BLaER1 treated with 17β-estradiol and CSF1 and Interleukin-3, amounts not matched to agents 10 nM and 100 nM (cell line): ENCODE data around the gene HS6ST1.
A peak's percentile ranks its signal among the peaks of the same experiment; 100 is the strongest.

Experiments
- H3K27ac ChIP-seq, 11 experiments: shearing (Covaris generic); formaldehyde crosslinking; 2 replicates each; pipeline ENCODE4 v1.8.1; 2022
- H3K27me3 ChIP-seq, 11 experiments: shearing (Covaris generic); formaldehyde crosslinking; 2 replicates each; pipeline ENCODE4 v1.8.1; 2022
- H3K36me3 ChIP-seq, 11 experiments: shearing (Covaris generic); formaldehyde crosslinking; 2 replicates each; pipeline ENCODE4 v1.8.1; 2022
- H3K4me1 ChIP-seq, 10 experiments: shearing (Covaris generic); formaldehyde crosslinking; 2 replicates each; pipeline ENCODE4 v1.8.1; 2022
- H3K4me2 ChIP-seq, 11 experiments: shearing (Covaris generic); formaldehyde crosslinking; 2 replicates each; pipeline ENCODE4 v1.8.1; 2022
- H3K4me3 ChIP-seq, 10 experiments: shearing (Covaris generic); formaldehyde crosslinking; 2 replicates each; pipeline ENCODE4 v1.8.1; 2022
- H3K9ac ChIP-seq, 11 experiments: shearing (Covaris generic); formaldehyde crosslinking; 2 replicates each; pipeline ENCODE4 v1.8.1; 2022
- H3K9me3 ChIP-seq, 11 experiments: shearing (Covaris generic); formaldehyde crosslinking; replicated peaks in 1 of 11; 2 replicates each; pipeline ENCODE4 v1.8.1; 2022
- H4K20me1 ChIP-seq, 11 experiments: shearing (Covaris generic); formaldehyde crosslinking; 2 replicates each; pipeline ENCODE4 v1.8.1; 2022
- Cebpa-rat ChIP-seq, 11 experiments: shearing (Covaris generic); IDR thresholded peaks; 2 replicates each; pipeline ENCODE4 v1.8.1; 2022

Gene HS6ST1

GRCh38 chr2:128301501-128301966, 17.1 kb downstream of the HS6ST1 start:
- Histone ChIP-seq H3K9me3 (peaks cover 0 to 17% (median 0%) of the 10 kb centered on the region in 11 experiments; a peak in 6 of 22 replicates), H3K27me3 (no peaks in the 10 kb centered on the region), H3K27ac (peak overlapping the region in 2 of 11 experiments; percentile 3 to 35; a peak in 1 of 22 replicates), H3K4me2 (peak overlapping the region in 9 of 11 experiments; percentile 31 to 88 (median 83); a peak in 17 of 22 replicates), H3K4me3 (no peak overlapping the region), H4K20me1 (peaks cover 67 to 100% (median 79%) of the 10 kb centered on the region in 11 experiments), H3K4me1 (peaks cover 30 to 72% (median 64%) of the 10 kb centered on the region in 10 experiments), H3K36me3 (peaks cover 0 to 28% (median 4%) of the 10 kb centered on the region in 11 experiments; a peak in 8 of 22 replicates), H3K9ac (peak overlapping the region in 4 of 11 experiments; percentile 36 to 50 (median 40); a peak in 4 of 22 replicates)
- no peak for TF ChIP-seq Cebpa-rat (IDR thresholded peaks at IDR 0.05)

GRCh38 chr2:128301021-128301420, 17.6 kb downstream of the HS6ST1 start:
- TF ChIP-seq Cebpa-rat (IDR thresholded peaks at IDR 0.05), result no peak
- H3K4me1 ChIP-seq, result peaks cover 25 to 68% (median 59%) of the 10 kb centered on the region in 10 experiments
- peak overlapping the region in 4 of 11 experiments; percentile 8 to 50 (median 40); a peak in 4 of 22 replicates for H3K9ac ChIP-seq
- peaks cover 0 to 28% (median 4%) of the 10 kb centered on the region in 11 experiments; a peak in 8 of 22 replicates for H3K36me3 ChIP-seq
- peak overlapping the region in 3 of 11 experiments; percentile 3 to 35 (median 16); a peak in 2 of 22 replicates for H3K27ac ChIP-seq
- peak overlapping the region in 9 of 11 experiments; percentile 31 to 88 (median 83); a peak in 16 of 22 replicates for H3K4me2 ChIP-seq
- H3K27me3 ChIP-seq, result no peaks in the 10 kb centered on the region
- H3K9me3 ChIP-seq, result peaks cover 0 to 17% (median 0%) of the 10 kb centered on the region in 11 experiments; a peak in 6 of 22 replicates
- peaks cover 61 to 100% (median 77%) of the 10 kb centered on the region in 11 experiments for H4K20me1 ChIP-seq
- no peak overlapping the region for H3K4me3 ChIP-seq

- Histone ChIP-seq H3K36me3 (peaks cover 0 to 28% (median 4%) of the 10 kb centered on the region in 11 experiments; a peak in 8 of 22 replicates), H3K4me2 (peak overlapping the region in 9 of 11 experiments; percentile 31 to 88 (median 83); a peak in 15 of 22 replicates), H4K20me1 (peaks cover 55 to 99% (median 77%) of the 10 kb centered on the region in 11 experiments), H3K27me3 (no peaks in the 10 kb centered on the region), H3K4me3 (no peak overlapping the region), H3K4me1 (peaks cover 19 to 68% (median 55%) of the 10 kb centered on the region in 10 experiments), H3K27ac (peak overlapping the region in 2 of 11 experiments; percentile 16 to 35; a peak in 2 of 22 replicates), H3K9me3 (peaks cover 0 to 17% (median 0%) of the 10 kb centered on the region in 11 experiments; a peak in 6 of 22 replicates), H3K9ac (peak overlapping the region in 4 of 11 experiments; percentile 8 to 50 (median 40); a peak in 3 of 22 replicates)
- TF ChIP-seq Cebpa-rat (IDR thresholded peaks at IDR 0.05), result no peak
Measured at GRCh38 chr2:128300151-128301020, 18.3 kb downstream of the HS6ST1 start.

- no peak for TF ChIP-seq Cebpa-rat (IDR thresholded peaks at IDR 0.05)
- Histone ChIP-seq H3K36me3 (peaks cover 0 to 28% (median 4%) of the 10 kb centered on the region in 11 experiments; a peak in 8 of 22 replicates), H3K27ac (no peak overlapping the region)
Measured at GRCh38 chr2:128299628-128300027, 19.0 kb downstream of the HS6ST1 start.

DNA sequence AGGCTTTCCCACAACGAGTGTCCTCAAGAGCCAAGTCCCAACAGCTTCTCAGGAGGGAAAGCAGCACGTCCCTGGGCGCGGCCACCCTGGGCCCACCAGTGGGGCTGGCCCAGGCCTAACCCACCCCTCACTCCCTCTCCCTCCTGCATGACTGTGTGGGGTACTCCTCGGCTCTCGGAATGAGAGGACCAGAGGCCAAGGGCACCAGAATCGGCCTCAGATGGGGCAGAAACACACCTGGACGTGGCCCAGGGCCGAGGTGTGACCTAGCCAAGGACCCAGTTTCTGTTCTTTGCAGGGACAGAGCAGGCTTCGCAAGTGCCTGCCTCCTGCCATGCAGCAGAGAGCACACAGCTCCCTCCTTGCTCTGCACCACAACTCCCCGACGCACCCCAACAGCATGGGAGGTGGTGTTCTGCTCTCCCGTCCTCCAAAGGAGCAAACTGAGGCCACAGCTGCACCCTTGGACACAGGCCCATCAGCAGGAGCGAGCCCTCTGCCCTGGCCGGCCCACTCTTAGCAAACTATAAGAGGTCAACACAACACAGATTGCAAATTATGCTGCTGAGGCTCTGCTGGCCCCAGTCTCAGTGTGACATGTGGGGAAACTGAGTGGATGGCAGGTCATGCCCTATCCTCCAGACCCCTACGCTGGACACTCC, 19.7 kb downstream of the HS6ST1 start:
- peaks cover 0 to 17% (median 0%) of the 10 kb centered on the region in 11 experiments; a peak in 6 of 22 replicates for H3K9me3 ChIP-seq
- TF ChIP-seq Cebpa-rat (IDR thresholded peaks at IDR 0.05), result no peak
- no peak overlapping the region for H3K9ac ChIP-seq
- no peaks in the 10 kb centered on the region for H3K27me3 ChIP-seq
- H3K27ac ChIP-seq, result no peak overlapping the region
- H3K4me1 ChIP-seq, result peaks cover 21 to 68% (median 55%) of the 10 kb centered on the region in 10 experiments
- H3K4me2 ChIP-seq, result no peak overlapping the region
- H4K20me1 ChIP-seq, result peaks cover 53 to 99% (median 76%) of the 10 kb centered on the region in 11 experiments
- no peak overlapping the region for H3K4me3 ChIP-seq
- H3K36me3 ChIP-seq, result peaks cover 0 to 28% (median 4%) of the 10 kb centered on the region in 11 experiments; a peak in 8 of 22 replicates

More at GRCh38 chr2:128299628-128300027, 19.0 kb downstream of the HS6ST1 start:
- Histone ChIP-seq H3K4me3 (no peak overlapping the region), H4K20me1 (peaks cover 53 to 99% (median 76%) of the 10 kb centered on the region in 11 experiments), H3K4me2 (peak overlapping the region in 2 of 11 experiments; percentile 84 to 88; a peak in 1 of 22 replicates), H3K4me1 (peaks cover 20 to 68% (median 55%) of the 10 kb centered on the region in 10 experiments), H3K9me3 (peaks cover 0 to 17% (median 0%) of the 10 kb centered on the region in 11 experiments; a peak in 6 of 22 replicates), H3K27me3 (no peaks in the 10 kb centered on the region), H3K9ac (no peak overlapping the region)

- Histone ChIP-seq H3K36me3 (peaks cover 0 to 28% (median 4%) of the 10 kb centered on the region in 11 experiments; a peak in 8 of 22 replicates), H3K27ac (no peak overlapping the region), H3K27me3 (no peaks in the 10 kb centered on the region), H4K20me1 (peaks cover 54 to 99% (median 76%) of the 10 kb centered on the region in 11 experiments), H3K4me1 (peaks cover 20 to 68% (median 55%) of the 10 kb centered on the region in 10 experiments), H3K4me2 (no peak overlapping the region), H3K9me3 (peaks cover 0 to 17% (median 0%) of the 10 kb centered on the region in 11 experiments; a peak in 6 of 22 replicates), H3K9ac (no peak overlapping the region), H3K4me3 (no peak overlapping the region)
- TF ChIP-seq Cebpa-rat (IDR thresholded peaks at IDR 0.05), result no peak
Measured at GRCh38 chr2:128298286-128298685, 20.4 kb downstream of the HS6ST1 start.

GRCh38 chr2:128293870-128294455, 24.7 kb downstream of the HS6ST1 start:
- H3K36me3 ChIP-seq, result peaks cover 0 to 17% (median 3%) of the 10 kb centered on the region in 11 experiments; a peak in 8 of 22 replicates
- H3K4me2 ChIP-seq, result peak overlapping the region in 8 of 11 experiments; percentile 37 to 90 (median 81); a peak in 10 of 22 replicates
- peaks cover 0 to 16% (median 0%) of the 10 kb centered on the region in 11 experiments; a peak in 6 of 22 replicates for H3K9me3 ChIP-seq
- H3K9ac ChIP-seq, result no peak overlapping the region
- no peaks in the 10 kb centered on the region for H3K27me3 ChIP-seq
- H4K20me1 ChIP-seq, result peaks cover 46 to 99% (median 75%) of the 10 kb centered on the region in 11 experiments; a peak in 20 of 22 replicates
- H3K4me3 ChIP-seq, result no peak overlapping the region
- peak overlapping the region in 2 of 11 experiments; percentile 20 to 25; a peak in 1 of 22 replicates for H3K27ac ChIP-seq
- H3K4me1 ChIP-seq, result peaks cover 30 to 73% (median 65%) of the 10 kb centered on the region in 10 experiments
- no peak for TF ChIP-seq Cebpa-rat (IDR thresholded peaks at IDR 0.05)
